Lower leg skin (tissue), 4 donors: ENCODE results near the gene TRIM37. TPM values are rescaled to one million over a fixed set of nuclear protein-coding genes. Genes with fewer than 3 reads are reported as not detected.
"Not testable (repeated sequence)": the region's sequence is repeated elsewhere in the genome, so short reads cannot be mapped to it uniquely, and the experiment has no call there.

Source experiments
- DNase-seq, 2 donors: peaks; one replicate each; pipeline ENCODE4 v3.0.0-alpha.2; 2019; ENCODE audit warnings: low spot score in 2 of 2
- H3K4me3 ChIP-seq: fragments of 200-600 bp; sonication (generic); 2 replicates; pipeline ENCODE4 v1.5.1; 2017; ENCODE audit warnings: mild to moderate bottlenecking, low read depth; ENCODE audit not compliant: poor library complexity, severe bottlenecking
- POLR2A ChIP-seq, 2 donors: fragments of 450-650 bp; IDR thresholded peaks; one replicate each; pipeline ENCODE4 v1.6.1; 2016 to 2017; ENCODE audit warnings: antibody characterized with exemption in 2 of 2, mild to moderate bottlenecking in 1 of 2, moderate library complexity in 1 of 2
- WGBS, 2 donors: methylation state at CpG; one replicate each; pipeline ENCODE4 v1.1.5; 2018; 5-methylcytosine and 5-hydroxymethylcytosine counted together
- intact Hi-C: fragments of 100-400 bp; cut with DNase I; formaldehyde crosslinking; loops from one replicate; pipeline ENCODE4 v1.15.0; 2023; ENCODE audit warnings: low total_unique reads
- total RNA-seq, 4 donors: library from RNA; depleted of rRNA; stranded (reverse); fragments of >200 nt; gene quantifications; one replicate each; pipeline ENCODE4 v1.1.0, GENCODE V29; 2016
- TF ChIP-seq, protein P1 (sequence below), 3 donors: fragments of 450-650 bp; IDR thresholded peaks; one replicate each; pipeline ENCODE4 v1.5.1; 2016; ENCODE audit warnings: antibody characterized with exemption in 3 of 3, mild to moderate bottlenecking in 3 of 3, moderate library complexity in 2 of 3

The TRIM37 gene
- total RNA-seq, 4 donors from 2014 or later = 10.3 to 18.0 (median 13.9) TPM

DNA sequence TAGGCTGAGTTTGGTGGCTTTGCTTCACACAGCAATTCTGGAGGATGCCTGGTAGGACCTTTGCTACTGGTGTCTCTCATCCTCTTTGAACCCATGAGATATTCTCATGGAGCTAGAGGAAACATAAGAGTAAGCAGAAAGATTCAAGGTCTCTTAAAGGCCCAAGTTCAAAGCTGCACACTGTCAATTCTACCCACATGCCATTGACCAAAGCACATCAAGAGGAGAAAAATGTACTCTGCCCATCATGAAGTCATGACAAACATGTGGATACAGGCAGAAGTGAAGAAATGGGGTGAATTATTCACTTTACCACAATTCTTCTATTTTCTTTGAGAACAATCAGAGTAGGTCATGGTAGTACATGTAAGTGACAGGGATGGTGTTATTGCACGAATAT lies 35.2 kb upstream of the TRIM37 start:
- intact Hi-C loops = no loop called here
- TF ChIP-seq POLR2A (IDR thresholded peaks at IDR 0.05) = no peak
- TF ChIP-seq, protein P1, sequence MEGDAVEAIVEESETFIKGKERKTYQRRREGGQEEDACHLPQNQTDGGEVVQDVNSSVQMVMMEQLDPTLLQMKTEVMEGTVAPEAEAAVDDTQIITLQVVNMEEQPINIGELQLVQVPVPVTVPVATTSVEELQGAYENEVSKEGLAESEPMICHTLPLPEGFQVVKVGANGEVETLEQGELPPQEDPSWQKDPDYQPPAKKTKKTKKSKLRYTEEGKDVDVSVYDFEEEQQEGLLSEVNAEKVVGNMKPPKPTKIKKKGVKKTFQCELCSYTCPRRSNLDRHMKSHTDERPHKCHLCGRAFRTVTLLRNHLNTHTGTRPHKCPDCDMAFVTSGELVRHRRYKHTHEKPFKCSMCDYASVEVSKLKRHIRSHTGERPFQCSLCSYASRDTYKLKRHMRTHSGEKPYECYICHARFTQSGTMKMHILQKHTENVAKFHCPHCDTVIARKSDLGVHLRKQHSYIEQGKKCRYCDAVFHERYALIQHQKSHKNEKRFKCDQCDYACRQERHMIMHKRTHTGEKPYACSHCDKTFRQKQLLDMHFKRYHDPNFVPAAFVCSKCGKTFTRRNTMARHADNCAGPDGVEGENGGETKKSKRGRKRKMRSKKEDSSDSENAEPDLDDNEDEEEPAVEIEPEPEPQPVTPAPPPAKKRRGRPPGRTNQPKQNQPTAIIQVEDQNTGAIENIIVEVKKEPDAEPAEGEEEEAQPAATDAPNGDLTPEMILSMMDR (IDR thresholded peaks at IDR 0.05) = no peak
- 96 to 100% methylated on average over 1 of the region's 1 CpG for WGBS, 2 donors
- H3K4me3 ChIP-seq = no peak overlapping the region
- no peak for DNase-seq

DNA sequence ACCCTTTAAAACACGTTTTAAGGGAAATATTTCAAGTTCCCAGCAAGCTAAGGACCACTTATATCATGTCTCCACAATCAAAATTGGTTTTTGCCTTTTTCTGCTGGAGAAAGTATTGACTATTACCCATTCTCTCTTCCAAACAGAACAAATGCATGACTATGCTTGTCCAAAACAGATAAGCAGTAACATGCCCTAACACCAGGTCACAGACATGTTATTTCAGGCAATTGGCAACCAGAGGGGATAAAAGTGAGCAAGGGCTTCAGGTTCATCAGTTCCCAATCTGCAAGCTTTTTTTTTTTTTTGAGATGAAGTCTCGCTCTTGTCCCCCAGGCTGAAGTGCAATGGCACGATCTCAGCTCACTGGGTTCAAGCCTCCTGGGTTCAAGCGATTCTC lies 33.3 kb upstream of the TRIM37 start:
- WGBS, 2 donors = 68 to 71% methylated on average over 4 of the region's 4 CpGs
- DNase-seq = no peak
- intact Hi-C loops = no loop called here
- TF ChIP-seq, protein P1 (IDR thresholded peaks at IDR 0.05) = no peak
- no peak for TF ChIP-seq POLR2A (IDR thresholded peaks at IDR 0.05)
- no peak overlapping the region for H3K4me3 ChIP-seq

DNA sequence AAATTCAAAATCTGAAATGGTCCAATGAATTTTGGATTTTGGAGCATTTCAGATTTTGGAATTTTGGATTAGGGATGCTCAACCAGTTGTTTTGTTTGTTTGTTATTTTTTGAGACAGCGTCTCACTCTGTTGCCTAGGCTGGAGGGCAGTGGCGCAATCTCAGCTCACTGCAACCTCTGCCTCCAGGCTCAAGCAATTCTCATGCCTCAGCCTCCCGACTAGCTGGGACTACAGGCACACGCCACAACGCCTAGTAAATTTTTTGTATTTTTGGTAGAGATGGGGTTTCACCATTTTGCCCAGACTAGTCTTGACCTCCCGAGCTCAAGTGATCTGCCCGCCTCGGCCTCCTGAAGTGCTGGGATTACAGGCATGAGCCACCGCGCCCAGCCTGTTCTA lies 31.7 kb upstream of the TRIM37 start:
- intact Hi-C loops, H3K4me3 ChIP-seq, DNase-seq: not testable (repeated sequence)
- WGBS, 2 donors = 82 to 86% methylated on average over 10 of the region's 10 CpGs

DNA sequence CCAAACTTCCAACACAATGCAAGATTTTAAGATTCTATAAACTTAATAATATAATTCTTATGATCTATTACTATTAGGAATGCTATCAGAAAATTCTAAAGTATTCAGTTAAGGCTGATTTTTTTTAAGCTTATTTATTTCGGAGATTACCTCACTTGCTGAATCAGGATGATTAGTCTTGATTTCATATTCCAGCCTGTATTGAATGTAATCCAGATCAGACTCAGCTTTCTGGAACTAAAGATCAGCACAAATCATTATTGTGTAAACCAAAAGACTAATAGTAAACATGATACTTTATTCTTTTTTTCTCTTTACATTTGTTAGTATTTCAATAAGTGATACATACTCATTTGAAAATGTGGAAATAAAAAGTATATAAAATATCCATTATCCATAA lies 24.5 kb upstream of the TRIM37 start:
- TF ChIP-seq, protein P1 (IDR thresholded peaks at IDR 0.05) = no peak
- TF ChIP-seq POLR2A (IDR thresholded peaks at IDR 0.05) = no peak
- no peak overlapping the region for H3K4me3 ChIP-seq
- DNase-seq = no peak
- intact Hi-C loops = no loop called here
- WGBS, 2 donors = 55 to 60% methylated on average over 1 of the region's 1 CpG

DNA sequence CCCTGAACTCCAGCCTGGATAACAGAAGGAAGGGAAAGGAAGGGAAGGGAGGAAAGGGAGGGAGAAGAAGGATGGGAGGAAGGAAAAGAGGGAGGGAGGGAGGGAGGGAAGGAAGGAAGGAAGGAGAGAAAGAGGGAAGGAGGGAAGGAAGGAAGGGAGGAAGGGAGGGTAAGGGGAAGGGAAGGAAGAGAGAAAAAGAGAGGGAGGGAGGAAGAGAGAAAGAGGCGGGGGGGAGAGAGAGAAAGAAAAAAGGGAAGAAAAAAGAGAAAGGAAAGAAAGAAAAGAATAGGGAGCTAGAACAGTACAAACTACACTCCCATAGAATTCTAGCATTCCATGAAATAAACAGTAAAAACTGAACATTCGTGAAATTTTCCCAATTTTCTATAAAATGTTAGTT lies 23.1 kb upstream of the TRIM37 start:
- no peak for DNase-seq
- no peak overlapping the region for H3K4me3 ChIP-seq
- TF ChIP-seq, protein P1 (IDR thresholded peaks at IDR 0.05) = no peak
- TF ChIP-seq POLR2A (IDR thresholded peaks at IDR 0.05) = no peak
- intact Hi-C loops = no loop called here
- WGBS, 2 donors = 48 to 98% methylated on average over 2 of the region's 2 CpGs

DNA sequence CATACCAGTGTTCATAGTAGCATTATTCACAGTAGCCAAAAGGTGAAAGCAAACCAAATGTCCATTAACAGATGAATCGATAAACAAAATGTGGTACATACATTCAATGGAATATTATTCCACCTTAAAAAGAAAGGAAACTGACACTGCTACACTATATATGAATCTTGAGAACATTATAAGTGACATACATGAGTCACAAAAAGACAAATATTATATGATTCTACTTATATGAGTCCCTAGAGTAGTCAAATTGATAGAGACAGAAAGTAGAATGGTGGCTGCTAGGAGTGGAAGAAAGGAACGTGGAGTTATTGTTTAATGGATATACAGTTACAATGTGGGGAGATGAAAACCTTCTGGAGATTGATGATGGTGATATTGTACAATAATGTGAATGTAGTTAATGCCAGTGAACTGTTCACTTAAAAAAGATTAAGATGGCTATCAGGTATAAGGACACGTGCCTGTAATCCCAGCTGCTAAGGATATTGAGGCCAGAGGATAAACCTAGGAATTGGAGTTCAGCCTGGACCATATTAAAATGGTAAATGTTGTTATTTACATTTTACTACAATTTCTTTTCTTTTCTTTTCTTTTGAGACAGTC lies 20.2 kb upstream of the TRIM37 start:
- H3K4me3 ChIP-seq = no peak overlapping the region
- no peak for DNase-seq
- no peak for TF ChIP-seq POLR2A (IDR thresholded peaks at IDR 0.05)
- TF ChIP-seq, protein P1 (IDR thresholded peaks at IDR 0.05) = no peak
- 58 to 83% methylated on average over 3 of the region's 3 CpGs for WGBS, 2 donors
- intact Hi-C loops = no loop called here
